Fibroblast of skin of left biceps (primary cell): ENCODE results near the gene TBL3.

ENCODE experiments used
- DNase-seq, 2 experiments: peaks; one replicate each; pipeline ENCODE4 v3.0.0-alpha.2; 2013; ENCODE audit warnings: low read depth in 2 of 2

TBL3 gene

GRCh38 chr16:1981398-1981836 lies 9.6 kb downstream of the TBL3 start, which contains the start of gene NOXO1:
TSS of gene NOXO1 (minus strand) at chr16:1981469. CDS start at chr16:1981179, 290 bp downstream.
- DNase-seq, result no peak

- no peak for DNase-seq
These were observed 10.2 kb downstream of the TBL3 start for GRCh38 chr16:1982013-1982433.

GRCh38 chr16:1982991-1983543 lies 11.2 kb downstream of the TBL3 start:
- no peak for DNase-seq

- DNase-seq, result peak; percentile 70 to 73
These were observed 11.9 kb downstream of the TBL3 start, which contains the start of gene GFER for GRCh38 chr16:1983544-1984346. TSS of gene GFER (plus strand) at chr16:1984193. CDS start at chr16:1984219, 26 bp downstream.

- DNase-seq, result no peak
These were observed 12.7 kb downstream of the TBL3 start for GRCh38 chr16:1984347-1985225.

- DNase-seq, result no peak
These were observed 13.8 kb downstream of the TBL3 start for GRCh38 chr16:1985466-1986150.

- DNase-seq, result no peak
These were observed 15.3 kb downstream of the TBL3 start for GRCh38 chr16:1987198-1987597.

GRCh38 chr16:1989209-1990100 lies 17.6 kb downstream of the TBL3 start, which contains the start of gene SYNGR3:
TSS of gene SYNGR3 (plus strand) at chr16:1989970. CDS start at chr16:1990103, 133 bp downstream.
- DNase-seq, result no peak

- DNase-seq, result no peak
These were observed 18.2 kb downstream of the TBL3 start for GRCh38 chr16:1990101-1990350.

- DNase-seq, result no peak
These were observed 18.7 kb downstream of the TBL3 start for GRCh38 chr16:1990351-1991134.

GRCh38 chr16:1991135-1991551 lies 19.3 kb downstream of the TBL3 start:
- DNase-seq, result no peak

GRCh38 chr16:1991588-1991947 lies 19.7 kb downstream of the TBL3 start:
- DNase-seq, result no peak

GRCh38 chr16:1991948-1992703 lies 20.3 kb downstream of the TBL3 start:
- peak; percentile 73 to 80 for DNase-seq

- no peak for DNase-seq
These were observed 21.0 kb downstream of the TBL3 start for GRCh38 chr16:1992704-1993317.

- DNase-seq, result no peak
These were observed 21.9 kb downstream of the TBL3 start for GRCh38 chr16:1993731-1994131.

GRCh38 chr16:1997494-1998359 lies 25.9 kb downstream of the TBL3 start:
- no peak for DNase-seq

- DNase-seq, result no peak
These were observed 26.5 kb downstream of the TBL3 start for GRCh38 chr16:1998360-1998835.
